Tibial nerve (tissue), 4 donors: ENCODE measurements around the gene SOX12.

Source experiments
- CTCF ChIP-seq, 5 experiments: fragments of 200-600 bp in 3 of 5; fragments of 450-650 bp in 2 of 5; sonication (generic) in 3 of 5; IDR thresholded peaks; one replicate each; pipeline ENCODE4 v1.5.1; 2016 to 2019; ENCODE audit warnings: antibody characterized with exemption in 5 of 5, mild to moderate bottlenecking in 3 of 5, moderate library complexity in 2 of 5
- EP300 ChIP-seq, 2 donors: sonication (generic); formaldehyde crosslinking; IDR thresholded peaks; one replicate each; pipeline ENCODE4 v1.6.1; 2017; ENCODE audit warnings: antibody characterized with exemption in 2 of 2, mild to moderate bottlenecking in 1 of 2
- POLR2A ChIP-seq, 2 donors: fragments of 450-650 bp; IDR thresholded peaks; one replicate each; pipeline ENCODE4 v1.6.1; 2017; ENCODE audit warnings: antibody characterized with exemption in 2 of 2, mild to moderate bottlenecking in 2 of 2, moderate library complexity in 2 of 2

- no peak for TF ChIP-seq POLR2A (IDR thresholded peaks at IDR 0.05)
- no peak for TF ChIP-seq CTCF (IDR thresholded peaks at IDR 0.05)
- TF ChIP-seq EP300 (IDR thresholded peaks at IDR 0.05): no peak
Measured at GRCh38 chr20:316316-317068, 8.9 kb upstream of the SOX12 start.
